Fibroblast of the aortic adventitia (primary cell): Measurements from ENCODE around the gene KRT2. TPM values are rescaled to one million over a fixed set of nuclear protein-coding genes. Genes with fewer than 3 reads are reported as not detected.

Experiments
- DNase-seq: peaks from one replicate; pipeline ENCODE4 v3.0.0-alpha.2; 2010; ENCODE audit warnings: low read depth
- H3K4me3 ChIP-seq: 2 replicates; pipeline ENCODE4 v1.5.1; 2011; ENCODE audit warnings: low read depth, mild to moderate bottlenecking, control low read depth, low read length, moderate library complexity
- CTCF ChIP-seq: IDR thresholded peaks from 2 replicates; pipeline ENCODE4 v1.5.1; 2011; ENCODE audit warnings: mild to moderate bottlenecking, low read length, control low read depth, inconsistent platforms; ENCODE audit not compliant: insufficient read depth
- total RNA-seq: library from RNA; depleted of rRNA; stranded (reverse); fragments of >200 nt; gene quantifications from 2 replicates; pipeline ENCODE4 v1.2.3, GENCODE V29; 2012; ENCODE audit warnings: low replicate concordance

The KRT2 gene
- total RNA-seq, 1 donor: not detected

GRCh38 chr12:52690351-52691075, 38.5 kb upstream of the KRT2 start:
- H3K4me3 ChIP-seq: no peak overlapping the region
- no peak for DNase-seq
- no peak for TF ChIP-seq CTCF

- no peak overlapping the region for H3K4me3 ChIP-seq
- no peak for TF ChIP-seq CTCF
- no peak for DNase-seq
These were observed 37.9 kb upstream of the KRT2 start for GRCh38 chr12:52689936-52690335.

- no peak for TF ChIP-seq CTCF
These were observed 37.2 kb upstream of the KRT2 start for GRCh38 chr12:52689239-52689638.

GRCh38 chr12:52688481-52688880, 36.5 kb upstream of the KRT2 start:
- no peak overlapping the region for H3K4me3 ChIP-seq
- no peak for DNase-seq
- no peak for TF ChIP-seq CTCF

More at GRCh38 chr12:52689239-52689638, 37.2 kb upstream of the KRT2 start:
- DNase-seq: no peak
- no peak overlapping the region for H3K4me3 ChIP-seq

- H3K4me3 ChIP-seq: no peak overlapping the region
- no peak for TF ChIP-seq CTCF
- DNase-seq: no peak
These were observed 35.7 kb upstream of the KRT2 start for GRCh38 chr12:52687497-52688385.

GRCh38 chr12:52686756-52687487, 34.9 kb upstream of the KRT2 start:
- H3K4me3 ChIP-seq: no peak overlapping the region
- DNase-seq: no peak
- no peak for TF ChIP-seq CTCF
